NOMO-1 treated with dmso at 0.1 percent for 144 hours (cell line): ENCODE results near the gene CCM2.
"Not testable (repeated sequence)": the region's sequence is repeated elsewhere in the genome, so short reads cannot be mapped to it uniquely, and the experiment has no call there.

Source experiments
- DNase-seq: peaks from one replicate; lab custom pipeline; 2025; ENCODE audit not compliant: unreplicated experiment; lab: John Stamatoyannopoulos, UW

The CCM2 gene

GRCh38 chr7:44981035-44981706 lies 18.8 kb upstream of the CCM2 start:
- no peak for DNase-seq

- no peak for DNase-seq
Measured at GRCh38 chr7:44982535-44982923, 17.5 kb upstream of the CCM2 start.

GRCh38 chr7:44982970-44983369 lies 17.0 kb upstream of the CCM2 start:
- no peak for DNase-seq

DNA sequence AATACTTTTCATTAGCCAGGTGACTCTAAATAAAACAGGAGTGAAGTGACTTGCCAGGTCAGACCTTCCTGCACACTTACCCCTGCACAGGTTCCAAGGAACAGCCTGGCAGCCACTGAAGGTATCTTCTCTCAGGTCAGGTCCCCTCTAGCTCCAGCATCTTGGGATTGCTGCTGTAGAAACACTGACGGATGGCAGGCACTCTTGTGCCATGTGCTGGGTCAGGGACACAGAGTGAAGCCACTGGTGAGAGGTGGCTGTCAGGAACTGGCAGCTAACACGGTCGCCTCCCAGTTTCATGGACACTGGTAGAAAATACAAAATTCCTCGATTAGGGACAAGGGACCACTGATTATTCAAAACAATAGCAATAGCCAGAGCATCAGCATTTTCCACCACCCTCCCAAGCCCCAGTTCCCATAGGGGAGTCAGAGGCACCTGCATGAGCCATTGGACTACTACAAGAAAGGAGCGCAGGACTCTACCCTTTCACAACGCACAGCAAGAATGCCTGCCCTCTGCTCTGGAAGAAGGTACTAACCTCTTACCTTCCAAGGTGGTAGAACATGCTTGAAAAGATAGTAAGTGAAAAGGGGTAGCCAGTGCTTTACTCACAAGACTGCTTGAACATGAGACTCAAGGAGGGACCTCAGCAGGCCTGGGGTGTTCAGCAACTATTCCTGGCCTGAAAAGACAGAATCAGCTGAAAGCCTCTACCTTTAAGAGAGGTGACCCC lies 16.1 kb upstream of the CCM2 start:
- DNase-seq: no peak

DNA sequence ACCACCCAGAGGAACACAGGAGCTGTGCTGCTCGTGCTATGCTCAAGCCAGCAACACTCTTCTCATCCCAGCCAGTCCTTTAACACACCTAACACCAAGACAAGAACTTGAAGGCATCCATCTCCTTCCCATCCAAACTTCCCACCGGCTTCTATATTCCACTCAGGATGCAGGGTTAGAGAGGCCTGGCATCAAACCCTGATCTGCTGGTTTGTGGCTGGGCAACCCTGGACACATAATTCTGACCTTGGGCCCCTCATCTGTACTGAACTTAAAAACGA lies 15.6 kb upstream of the CCM2 start:
- DNase-seq: no peak

DNA sequence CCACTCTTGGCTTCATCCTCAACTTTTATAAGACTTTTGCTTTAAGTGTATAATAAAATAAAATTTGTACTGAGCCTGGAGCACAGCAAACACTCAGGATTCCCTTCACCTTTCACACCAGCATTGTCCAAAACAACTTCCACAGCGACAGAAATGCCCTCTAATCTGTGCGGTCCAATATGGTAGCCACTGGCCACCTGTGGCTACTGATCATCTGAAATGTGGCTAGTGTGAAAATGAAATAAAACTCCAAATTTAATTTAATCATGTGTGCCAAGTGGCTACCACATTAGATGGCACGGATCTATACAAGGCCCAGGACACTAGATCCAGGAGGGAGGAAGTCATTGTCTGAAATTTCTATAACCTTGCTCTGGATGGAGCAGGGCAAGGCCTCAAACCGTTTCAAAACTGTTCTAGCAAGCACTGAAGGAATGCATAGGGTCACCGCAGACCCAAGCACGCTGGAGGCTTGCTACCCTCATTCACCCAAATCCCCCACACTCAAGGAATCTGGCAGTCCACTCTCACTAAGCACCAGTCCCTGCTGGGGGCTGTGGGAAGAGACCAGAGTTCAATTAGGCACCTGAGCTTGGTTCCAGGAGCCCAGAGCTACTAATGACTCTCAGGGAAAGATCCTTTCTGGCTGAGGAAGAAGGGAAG lies 14.8 kb upstream of the CCM2 start:
- no peak for DNase-seq

- DNase-seq: peak; percentile 37
Measured at GRCh38 chr7:44985900-44986217, 14.1 kb upstream of the CCM2 start.

DNA sequence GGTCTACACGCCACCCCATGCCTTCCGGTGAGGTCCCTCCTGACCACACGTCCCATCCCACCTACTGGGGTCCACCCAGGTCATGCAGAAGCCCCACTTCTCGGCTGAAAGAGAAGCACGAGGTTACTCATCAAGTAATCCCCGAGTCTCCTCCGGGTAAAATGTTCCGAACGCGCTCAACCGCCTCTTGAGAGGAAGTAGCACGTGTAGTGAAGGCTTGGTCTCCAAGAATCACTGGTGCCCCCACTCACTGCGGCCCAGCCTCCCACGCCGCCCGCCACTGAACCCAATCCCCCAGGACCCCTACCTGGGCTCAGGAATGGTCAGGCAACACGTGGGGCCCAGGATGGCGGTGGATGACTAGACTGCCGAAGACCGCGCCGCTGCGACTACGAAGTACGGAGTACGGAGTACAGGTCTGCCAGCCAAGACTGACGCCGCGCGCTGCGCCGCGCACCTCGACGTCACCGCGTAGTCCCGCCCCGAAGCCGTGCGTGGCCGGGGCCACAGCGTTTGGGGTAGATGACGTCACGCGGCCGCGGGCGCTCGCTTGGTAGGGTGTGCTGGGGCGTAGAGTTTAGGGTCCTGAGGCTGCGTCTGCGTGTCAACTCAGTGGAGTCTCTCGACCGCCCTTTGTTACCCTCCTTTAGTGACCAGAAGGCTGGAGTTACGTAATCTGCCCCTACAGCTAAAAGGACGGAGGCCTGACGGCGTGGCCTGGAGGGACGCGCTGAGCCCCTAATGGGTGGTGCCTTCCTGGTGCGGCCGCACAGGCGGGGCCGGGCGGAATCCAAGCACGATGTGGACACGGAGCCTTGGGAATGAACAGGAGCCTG lies 13.6 kb upstream of the CCM2 start:
- DNase-seq: peak; percentile 91

DNA sequence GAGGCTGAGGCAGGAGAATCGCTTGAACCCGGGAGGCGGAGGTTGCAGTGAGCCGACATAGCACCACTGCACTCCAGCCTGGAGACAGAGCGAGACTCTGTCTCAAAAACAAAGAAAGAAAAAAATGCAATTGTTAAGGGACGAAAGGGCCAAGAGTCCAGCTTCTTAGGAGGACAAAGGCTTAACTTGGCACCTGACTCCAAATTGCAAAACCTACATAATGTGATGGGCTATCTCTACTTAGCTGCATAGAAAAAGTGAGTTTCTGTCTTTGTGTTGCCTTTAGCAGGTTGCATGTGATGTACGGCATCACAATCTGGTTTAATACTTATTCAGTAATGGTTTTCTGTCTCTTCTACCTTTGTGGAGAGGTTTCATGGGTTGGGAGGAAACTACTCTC lies 12.5 kb upstream of the CCM2 start:
- DNase-seq: no peak

- no peak for DNase-seq
Measured at GRCh38 chr7:44987996-44988395, 12.0 kb upstream of the CCM2 start.

GRCh38 chr7:44988701-44989100 lies 11.3 kb upstream of the CCM2 start:
- no peak for DNase-seq

DNA sequence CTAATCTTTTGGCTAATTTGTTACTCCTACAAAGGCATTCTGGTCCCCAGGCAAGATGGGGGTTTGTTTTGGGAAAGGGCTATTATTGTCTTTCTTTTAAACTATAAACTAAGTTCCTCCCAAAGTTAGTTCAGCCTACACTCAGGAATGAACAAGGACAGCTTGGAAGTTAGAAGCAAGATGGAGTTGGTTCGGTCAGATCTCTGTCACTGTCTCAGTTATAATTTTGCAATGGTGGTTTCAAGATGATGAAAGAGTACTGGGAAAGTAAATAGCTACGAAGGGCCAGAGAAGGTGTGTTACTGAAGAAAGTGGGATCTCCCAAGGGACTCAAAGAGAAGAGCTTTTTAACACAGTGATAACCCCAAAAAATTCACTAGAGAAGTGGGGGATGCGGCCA lies 10.9 kb upstream of the CCM2 start:
- no peak for DNase-seq

GRCh38 chr7:44990109-44991023 lies 9.6 kb upstream of the CCM2 start:
- no peak for DNase-seq

DNA sequence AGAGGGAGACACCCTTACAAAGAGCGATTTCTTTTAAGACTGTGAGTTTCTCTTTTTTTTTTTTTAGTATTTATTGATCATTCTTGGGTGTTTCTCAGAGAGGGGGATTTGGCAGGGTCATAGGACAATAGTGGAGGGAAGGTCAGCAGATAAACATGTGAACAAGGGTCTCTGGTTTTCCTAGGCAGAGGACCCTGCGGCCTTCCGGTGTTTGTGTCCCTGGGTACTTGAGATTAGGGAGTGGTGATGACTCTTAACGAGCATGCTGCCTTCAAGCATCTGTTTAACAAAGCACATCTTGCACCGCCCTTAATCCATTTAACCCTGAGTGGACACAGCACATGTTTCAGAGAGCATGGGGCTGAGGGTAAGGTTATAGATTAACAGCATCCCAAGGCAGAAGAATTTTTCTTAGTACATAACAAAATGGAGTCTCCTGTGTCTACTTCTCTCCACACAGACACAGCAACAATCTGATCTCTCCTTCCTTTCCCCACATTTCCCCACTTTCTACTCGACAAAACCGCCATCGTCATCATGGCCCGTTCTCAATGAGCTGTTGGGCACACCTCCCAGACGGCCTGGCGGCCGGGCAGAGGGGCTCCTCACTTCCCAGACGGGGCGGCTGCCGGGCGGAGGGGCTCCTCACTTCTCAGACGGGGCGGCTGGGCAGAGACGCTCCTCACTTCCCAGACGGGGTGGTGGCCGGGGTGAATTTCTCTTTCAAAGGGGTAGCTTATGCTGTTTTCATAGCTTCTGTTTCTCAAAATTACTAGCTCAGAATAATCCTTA lies 7.8 kb upstream of the CCM2 start:
- DNase-seq: not testable (repeated sequence)

DNA sequence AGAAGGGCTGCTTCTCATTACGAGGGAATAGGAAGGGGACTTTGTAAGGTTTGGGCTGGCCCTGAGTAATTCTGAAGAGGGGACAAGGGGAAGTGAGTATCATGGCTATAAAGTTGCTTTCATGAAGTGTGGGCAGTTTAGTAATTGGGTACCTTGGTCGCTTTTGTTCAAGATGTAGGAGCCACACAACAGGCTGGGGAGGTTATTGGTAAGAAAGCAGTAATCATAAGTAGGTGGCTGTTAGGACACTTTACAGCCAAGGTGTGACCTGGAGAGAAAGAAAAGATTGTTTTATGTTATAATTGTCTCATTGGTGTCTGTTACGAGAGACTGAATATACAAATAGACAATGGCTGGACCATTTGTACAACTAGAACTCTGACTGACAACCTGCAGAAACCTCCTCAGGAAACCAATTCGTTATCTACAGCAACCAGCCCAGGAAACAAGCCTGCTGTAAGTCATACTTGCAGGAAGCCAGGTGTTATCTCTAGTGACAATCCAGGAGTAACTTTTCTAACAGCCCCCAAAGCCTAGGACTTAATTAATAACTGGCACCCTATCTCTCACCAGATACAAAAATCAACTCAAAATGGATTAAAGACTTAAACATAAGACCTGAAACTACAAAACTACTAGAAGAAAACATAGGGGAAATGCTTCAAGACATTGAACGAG lies 5.0 kb upstream of the CCM2 start:
- DNase-seq: no peak

- no peak for DNase-seq
Measured at GRCh38 chr7:44995555-44996493, 4.2 kb upstream of the CCM2 start.

DNA sequence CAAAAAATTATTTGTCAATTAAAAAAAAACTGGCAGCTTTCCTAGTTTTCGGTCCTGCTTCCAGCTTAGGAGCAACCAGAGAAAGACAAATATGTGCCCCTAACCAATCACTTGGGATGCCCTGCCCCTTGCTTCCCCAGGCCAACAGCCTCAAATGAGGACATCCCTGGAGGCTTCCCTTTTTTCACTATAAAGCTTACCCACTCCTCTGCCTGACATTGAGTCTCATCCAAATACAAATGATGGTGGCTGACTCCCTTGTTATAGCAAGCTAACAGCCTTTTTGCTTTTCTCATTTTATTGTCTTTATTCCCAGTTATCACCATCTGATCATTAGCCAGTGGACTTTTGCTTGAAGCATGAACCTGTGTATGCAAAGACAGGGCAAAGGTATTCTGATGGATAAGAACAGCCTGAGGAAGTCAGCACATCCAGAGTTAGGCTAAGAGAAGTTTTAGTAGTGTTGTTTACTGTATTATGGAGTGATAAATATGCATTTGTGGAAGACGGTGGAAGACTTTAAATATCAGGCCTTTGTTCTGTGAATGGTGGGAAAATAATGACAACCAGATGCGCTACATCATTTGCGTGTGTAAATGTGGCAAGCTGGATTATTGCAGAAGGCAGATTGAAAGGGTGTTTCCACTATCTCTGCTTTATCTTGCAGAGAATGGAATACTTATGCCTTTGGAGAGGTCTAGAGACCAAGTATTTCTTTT lies 1.7 kb upstream of the CCM2 start:
- no peak for DNase-seq
